GM12878 (cell line): ENCODE results near the gene ZBTB37. TPM values are rescaled to one million over a fixed set of nuclear protein-coding genes. Genes with fewer than 3 reads are reported as not detected.

Source experiments
- ATAC-seq: fragments of 200-7000 bp; cut with Tn5 transposase; 3 replicates; pipeline ENCODE4 v1.9.1; 2020; ENCODE audit warnings: mild to moderate bottlenecking, moderate library complexity
- BruUV-seq: library from RNA; stranded (reverse); fragments of 400-500 nt; replicated peaks from 2 replicates; lab custom pipeline; 2021; lab: Mats Ljungman, UMichigan
- CTCF ChIA-PET: fragments of 300-600 bp; sonication (Branson Sonifier 250); formaldehyde crosslinking; extraction: SDS; loops from one replicate; lab custom pipeline; 2021; ENCODE audit warnings: inconsistent platforms; lab: Yijun Ruan, JAX
- POLR2A ChIA-PET: fragments of 350-600 bp; formaldehyde crosslinking; extraction: SDS; loops from one replicate; lab custom pipeline; 2021; ENCODE audit warnings: inconsistent platforms; lab: Charles Lee
- RAD21 ChIA-PET: fragments of 300-600 bp; sonication (Branson Sonifier 250); formaldehyde crosslinking; loops from one replicate; lab custom pipeline; 2023; ENCODE audit warnings: antibody characterized with exemption; ENCODE audit not compliant: unreplicated experiment; lab: Charles Lee
- SMC1A ChIA-PET: fragments of 300-600 bp; sonication (Branson Sonifier 250); formaldehyde crosslinking; loops from one replicate; lab custom pipeline; 2023; ENCODE audit not compliant: unreplicated experiment, uncharacterized antibody; lab: Charles Lee
- DNase-seq: peaks from one replicate; pipeline ENCODE4 v3.0.0-alpha.2; 2011; ENCODE audit warnings: low read depth, low spot score
- FAIRE-seq: peaks from 3 replicates; lab custom pipeline; 2011; peaks lifted over from hg19 to GRCh38; lab: Jason Lieb, UNC
- H2AFZ ChIP-seq: 2 replicates; pipeline ENCODE4 v1.6.0; 2011; ENCODE audit warnings: low read depth, low read length, control low read depth; ENCODE audit not compliant: control insufficient read depth
- H3K27ac ChIP-seq: 2 replicates; pipeline ENCODE4 v1.5.1; 2011; ENCODE audit warnings: control low read depth; ENCODE audit not compliant: control insufficient read depth, insufficient read depth
- H3K27me3 ChIP-seq, 2 experiments: replicated peaks in 1 of 2; 2 replicates each; pipeline versions ENCODE4 v1.6.0 to v1.6.1; 2011; ENCODE audit warnings: low read length in 1 of 2; ENCODE audit not compliant: control insufficient read depth in 2 of 2, insufficient read depth in 2 of 2
- H3K36me3 ChIP-seq, 2 experiments: 2 replicates each; pipeline ENCODE4 v1.5.1; 2011; ENCODE audit warnings: low read length in 1 of 2; ENCODE audit not compliant: control insufficient read depth in 2 of 2, insufficient read depth in 2 of 2
- H3K4me1 ChIP-seq: 2 replicates; pipeline ENCODE4 v1.6.1; 2011; ENCODE audit warnings: mild to moderate bottlenecking, low read length, moderate library complexity, mixed read lengths; ENCODE audit not compliant: control insufficient read depth, insufficient read depth
- H3K4me2 ChIP-seq: 2 replicates; pipeline ENCODE4 v1.6.0; 2011; ENCODE audit warnings: control low read depth; ENCODE audit not compliant: control insufficient read depth, insufficient read depth
- H3K4me3 ChIP-seq: fragments of 200-600 bp; sonication (generic); 2 replicates; pipeline ENCODE4 v1.5.1; 2016
- H3K79me2 ChIP-seq: 2 replicates; pipeline ENCODE4 v1.6.0; 2011; ENCODE audit warnings: low read length; ENCODE audit not compliant: control insufficient read depth, insufficient read depth
- H3K9ac ChIP-seq: 2 replicates; pipeline ENCODE4 v1.8.0; 2011; ENCODE audit warnings: low read length, control low read depth, mixed read lengths; ENCODE audit not compliant: control insufficient read depth, insufficient read depth
- H3K9me3 ChIP-seq: replicated peaks from 3 replicates; pipeline ENCODE4 v1.5.1; 2011; ENCODE audit warnings: mild to moderate bottlenecking, low read length; ENCODE audit not compliant: control insufficient read depth, insufficient read depth
- H4K20me1 ChIP-seq: 2 replicates; pipeline ENCODE4 v1.6.0; 2011; ENCODE audit not compliant: control insufficient read depth, insufficient read depth
- BACH1 ChIP-seq: fragments of 450-650 bp; IDR thresholded peaks from 2 replicates; pipeline ENCODE4 v1.6.1; 2017; ENCODE audit warnings: mild to moderate bottlenecking, borderline replicate concordance
- CREB1 ChIP-seq: IDR thresholded peaks from 2 replicates; pipeline ENCODE4 v1.6.1; 2012; ENCODE audit warnings: low read depth, mild to moderate bottlenecking, inconsistent platforms
- ESRRA ChIP-seq: IDR thresholded peaks from 2 replicates; pipeline ENCODE4 v1.6.1; 2012; ENCODE audit warnings: mild to moderate bottlenecking, low read length, improper control_type of control experiment
- FOXM1 ChIP-seq: IDR thresholded peaks from 2 replicates; pipeline ENCODE4 v1.6.1; 2012; ENCODE audit warnings: low read depth, mild to moderate bottlenecking, inconsistent platforms, low read length, moderate library complexity
- HDAC6 ChIP-seq: fragments of 200-600 bp; sonication (generic); IDR thresholded peaks from one replicate; pipeline ENCODE4 v1.8.0; 2017; ENCODE audit warnings: antibody characterized with exemption; ENCODE audit not compliant: unreplicated experiment
- IKZF2 ChIP-seq, 2 experiments: fragments of 450-650 bp; IDR thresholded peaks; 2 replicates each; pipeline ENCODE4 v1.6.1; 2017; ENCODE audit warnings: mild to moderate bottlenecking in 2 of 2, moderate library complexity in 2 of 2
- LARP7 ChIP-seq: fragments of 450-650 bp; IDR thresholded peaks from 2 replicates; pipeline ENCODE4 v1.6.1; 2017; ENCODE audit warnings: mild to moderate bottlenecking
- NBN ChIP-seq: fragments of 450-650 bp; IDR thresholded peaks from 2 replicates; pipeline ENCODE4 v1.6.1; 2016
- RCOR1 ChIP-seq: conservative IDR thresholded peaks from 2 replicates; pipeline ENCODE4 v1.6.1; 2012; ENCODE audit warnings: low read depth, low read length, improper control_type of control experiment
- SIX5 ChIP-seq: IDR thresholded peaks from 2 replicates; pipeline ENCODE4 v1.6.1; 2011; ENCODE audit warnings: mild to moderate bottlenecking, low read depth, low read length, moderate library complexity; ENCODE audit not compliant: severe bottlenecking
- STAT1 ChIP-seq: fragments of 450-650 bp; conservative IDR thresholded peaks from 2 replicates; pipeline ENCODE4 v1.6.1; 2014; ENCODE audit warnings: antibody characterized with exemption, mild to moderate bottlenecking
- SUPT20H ChIP-seq: IDR thresholded peaks from 2 replicates; pipeline ENCODE4 v1.6.1; 2011; ENCODE audit warnings: low read depth, mild to moderate bottlenecking, low read length, moderate library complexity, borderline replicate concordance; ENCODE audit not compliant: control insufficient read depth
- TAF1 ChIP-seq: IDR thresholded peaks from 2 replicates; pipeline ENCODE4 v1.6.1; 2011; ENCODE audit warnings: mild to moderate bottlenecking, low read depth, low read length, borderline replicate concordance
- ZBED1 ChIP-seq: IDR thresholded peaks from 2 replicates; pipeline ENCODE4 v1.6.1; 2016; ENCODE audit warnings: borderline replicate concordance
- in situ Hi-C: fragments of 300-500 bp; cut with MboI; formaldehyde crosslinking; loops from 9 replicates; pipeline ENCODE4 v1.14.3; 2018; ENCODE audit warnings: mixed read lengths
- intact Hi-C: fragments of 100-400 bp; cut with micrococcal nuclease; formaldehyde crosslinking; loops from one replicate; pipeline ENCODE4 v1.14.2; 2022; ENCODE audit not compliant: unreplicated experiment
- polyA plus RNA-seq, 11 experiments: library from polyadenylated mRNA; depleted of rRNA in 4 of 11; unstranded in 6 of 11; stranded (reverse) in 5 of 11; fragments of >200 nt; fragmentation: Nextera tagmentation in 4 of 11; fragmentation: Illumina TruSeq in 1 of 11; extraction: Ambion mirVana in 4 of 11; extraction: Trizol in 1 of 11; gene quantifications; 1 replicate in 1 of 11; 2 replicates in 10 of 11; pipeline versions ENCODE4 v1.2.1 to v1.2.3, GENCODE V29; 2011 to 2016; ENCODE audit warnings: inconsistent platforms in 2 of 11, missing spikeins in 2 of 11, low read depth in 1 of 11
- total RNA-seq, 4 experiments: library from RNA; depleted of rRNA in 3 of 4; stranded (reverse); fragments of >200 nt in 3 of 4; fragmentation: Illumina TruSeq in 1 of 4; extraction: Trizol in 1 of 4; gene quantifications; 2 replicates each; pipeline versions ENCODE4 v1.2.1 to v1.2.3, GENCODE V29; 2013 to 2021
- TF ChIP-seq, protein P1 (sequence below): IDR thresholded peaks from 2 replicates; pipeline ENCODE4 v1.6.1; 2011; ENCODE audit warnings: low read depth, mild to moderate bottlenecking, low read length, moderate library complexity, borderline replicate concordance; ENCODE audit errors: extremely low read depth
- TF ChIP-seq, protein P2 (sequence below): IDR thresholded peaks from 2 replicates; pipeline ENCODE4 v1.6.1; 2012; ENCODE audit warnings: mild to moderate bottlenecking, low read depth, low read length
- TF ChIP-seq, protein P3 (sequence below): fragments of 450-650 bp; IDR thresholded peaks from 2 replicates; pipeline ENCODE4 v1.6.1; 2017; ENCODE audit warnings: borderline replicate concordance
- TF ChIP-seq, protein P4 (sequence below): fragments of 450-650 bp; IDR thresholded peaks from 2 replicates; pipeline ENCODE4 v1.6.1; 2016; ENCODE audit warnings: mild to moderate bottlenecking, moderate library complexity, borderline replicate concordance

The ZBTB37 gene
- total and polyA plus RNA-seq, 10 of the 15 experiments (the other 5 are each of a cell fraction or from before 2014, with no cell fraction given) = 0.16 to 5.7 (median 1.9) TPM

DNA sequence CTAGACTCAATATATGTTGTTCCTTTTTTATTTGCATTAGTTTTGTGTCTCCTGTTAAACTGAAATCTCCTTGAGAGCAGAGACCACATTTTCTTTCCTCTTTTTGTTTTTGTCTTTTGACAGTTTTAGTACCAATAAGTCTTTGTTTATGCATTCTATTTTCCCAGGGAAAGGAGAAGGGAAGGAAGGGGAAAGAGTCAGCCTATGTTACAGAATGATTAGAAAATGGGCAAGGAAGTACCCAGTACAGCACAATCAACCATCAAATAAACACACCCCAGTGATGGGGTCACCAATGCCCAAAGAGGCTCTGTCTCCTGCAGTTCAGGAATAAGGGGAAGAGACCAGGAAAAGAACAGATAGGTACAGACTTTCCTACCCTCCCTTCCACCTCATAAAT is 10.1 kb downstream of the ZBTB37 start:
- Histone ChIP-seq H3K4me2 (no peak overlapping the region), H3K36me3 (no peaks in the 10 kb centered on the region; a peak in 1 of 4 replicates), H3K27me3 (no peaks in the 10 kb centered on the region), H3K9me3 (no peaks in the 10 kb centered on the region), H3K9ac (no peak overlapping the region), H3K79me2 (no peaks in the 10 kb centered on the region), H3K4me3 (no peak overlapping the region), H3K27ac (no peak overlapping the region), H4K20me1 (no peaks in the 10 kb centered on the region), H2AFZ (no peak overlapping the region), H3K4me1 (no peaks in the 10 kb centered on the region)
- ChIA-PET CTCF (no interaction called here), RAD21 (no interaction called here), SMC1A (interaction anchor here (0.8 kb wide), 1 partner anchor 308 kb away, joined by 3 read pairs; no protein-coding TSS in a partner anchor), POLR2A (no interaction called here)
- in situ Hi-C loops (no loop called here), intact Hi-C loops (no loop called here)
- ATAC-seq (no peak), FAIRE-seq (no peak), DNase-seq (no peak)
- no peak for TF ChIP-seq ZBED1
- TF ChIP-seq TAF1 = no peak
- TF ChIP-seq, protein P1, sequence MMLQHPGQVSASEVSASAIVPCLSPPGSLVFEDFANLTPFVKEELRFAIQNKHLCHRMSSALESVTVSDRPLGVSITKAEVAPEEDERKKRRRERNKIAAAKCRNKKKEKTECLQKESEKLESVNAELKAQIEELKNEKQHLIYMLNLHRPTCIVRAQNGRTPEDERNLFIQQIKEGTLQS = no peak
- no peak for TF ChIP-seq FOXM1
- TF ChIP-seq NBN = no peak
- TF ChIP-seq, protein P2, sequence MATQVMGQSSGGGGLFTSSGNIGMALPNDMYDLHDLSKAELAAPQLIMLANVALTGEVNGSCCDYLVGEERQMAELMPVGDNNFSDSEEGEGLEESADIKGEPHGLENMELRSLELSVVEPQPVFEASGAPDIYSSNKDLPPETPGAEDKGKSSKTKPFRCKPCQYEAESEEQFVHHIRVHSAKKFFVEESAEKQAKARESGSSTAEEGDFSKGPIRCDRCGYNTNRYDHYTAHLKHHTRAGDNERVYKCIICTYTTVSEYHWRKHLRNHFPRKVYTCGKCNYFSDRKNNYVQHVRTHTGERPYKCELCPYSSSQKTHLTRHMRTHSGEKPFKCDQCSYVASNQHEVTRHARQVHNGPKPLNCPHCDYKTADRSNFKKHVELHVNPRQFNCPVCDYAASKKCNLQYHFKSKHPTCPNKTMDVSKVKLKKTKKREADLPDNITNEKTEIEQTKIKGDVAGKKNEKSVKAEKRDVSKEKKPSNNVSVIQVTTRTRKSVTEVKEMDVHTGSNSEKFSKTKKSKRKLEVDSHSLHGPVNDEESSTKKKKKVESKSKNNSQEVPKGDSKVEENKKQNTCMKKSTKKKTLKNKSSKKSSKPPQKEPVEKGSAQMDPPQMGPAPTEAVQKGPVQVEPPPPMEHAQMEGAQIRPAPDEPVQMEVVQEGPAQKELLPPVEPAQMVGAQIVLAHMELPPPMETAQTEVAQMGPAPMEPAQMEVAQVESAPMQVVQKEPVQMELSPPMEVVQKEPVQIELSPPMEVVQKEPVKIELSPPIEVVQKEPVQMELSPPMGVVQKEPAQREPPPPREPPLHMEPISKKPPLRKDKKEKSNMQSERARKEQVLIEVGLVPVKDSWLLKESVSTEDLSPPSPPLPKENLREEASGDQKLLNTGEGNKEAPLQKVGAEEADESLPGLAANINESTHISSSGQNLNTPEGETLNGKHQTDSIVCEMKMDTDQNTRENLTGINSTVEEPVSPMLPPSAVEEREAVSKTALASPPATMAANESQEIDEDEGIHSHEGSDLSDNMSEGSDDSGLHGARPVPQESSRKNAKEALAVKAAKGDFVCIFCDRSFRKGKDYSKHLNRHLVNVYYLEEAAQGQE = no peak
- TF ChIP-seq BACH1 = no peak
- TF ChIP-seq SUPT20H = no peak
- TF ChIP-seq, protein P3, sequence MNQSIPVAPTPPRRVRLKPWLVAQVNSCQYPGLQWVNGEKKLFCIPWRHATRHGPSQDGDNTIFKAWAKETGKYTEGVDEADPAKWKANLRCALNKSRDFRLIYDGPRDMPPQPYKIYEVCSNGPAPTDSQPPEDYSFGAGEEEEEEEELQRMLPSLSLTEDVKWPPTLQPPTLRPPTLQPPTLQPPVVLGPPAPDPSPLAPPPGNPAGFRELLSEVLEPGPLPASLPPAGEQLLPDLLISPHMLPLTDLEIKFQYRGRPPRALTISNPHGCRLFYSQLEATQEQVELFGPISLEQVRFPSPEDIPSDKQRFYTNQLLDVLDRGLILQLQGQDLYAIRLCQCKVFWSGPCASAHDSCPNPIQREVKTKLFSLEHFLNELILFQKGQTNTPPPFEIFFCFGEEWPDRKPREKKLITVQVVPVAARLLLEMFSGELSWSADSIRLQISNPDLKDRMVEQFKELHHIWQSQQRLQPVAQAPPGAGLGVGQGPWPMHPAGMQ = no peak
- TF ChIP-seq RCOR1 = no peak
- TF ChIP-seq, protein P4, sequence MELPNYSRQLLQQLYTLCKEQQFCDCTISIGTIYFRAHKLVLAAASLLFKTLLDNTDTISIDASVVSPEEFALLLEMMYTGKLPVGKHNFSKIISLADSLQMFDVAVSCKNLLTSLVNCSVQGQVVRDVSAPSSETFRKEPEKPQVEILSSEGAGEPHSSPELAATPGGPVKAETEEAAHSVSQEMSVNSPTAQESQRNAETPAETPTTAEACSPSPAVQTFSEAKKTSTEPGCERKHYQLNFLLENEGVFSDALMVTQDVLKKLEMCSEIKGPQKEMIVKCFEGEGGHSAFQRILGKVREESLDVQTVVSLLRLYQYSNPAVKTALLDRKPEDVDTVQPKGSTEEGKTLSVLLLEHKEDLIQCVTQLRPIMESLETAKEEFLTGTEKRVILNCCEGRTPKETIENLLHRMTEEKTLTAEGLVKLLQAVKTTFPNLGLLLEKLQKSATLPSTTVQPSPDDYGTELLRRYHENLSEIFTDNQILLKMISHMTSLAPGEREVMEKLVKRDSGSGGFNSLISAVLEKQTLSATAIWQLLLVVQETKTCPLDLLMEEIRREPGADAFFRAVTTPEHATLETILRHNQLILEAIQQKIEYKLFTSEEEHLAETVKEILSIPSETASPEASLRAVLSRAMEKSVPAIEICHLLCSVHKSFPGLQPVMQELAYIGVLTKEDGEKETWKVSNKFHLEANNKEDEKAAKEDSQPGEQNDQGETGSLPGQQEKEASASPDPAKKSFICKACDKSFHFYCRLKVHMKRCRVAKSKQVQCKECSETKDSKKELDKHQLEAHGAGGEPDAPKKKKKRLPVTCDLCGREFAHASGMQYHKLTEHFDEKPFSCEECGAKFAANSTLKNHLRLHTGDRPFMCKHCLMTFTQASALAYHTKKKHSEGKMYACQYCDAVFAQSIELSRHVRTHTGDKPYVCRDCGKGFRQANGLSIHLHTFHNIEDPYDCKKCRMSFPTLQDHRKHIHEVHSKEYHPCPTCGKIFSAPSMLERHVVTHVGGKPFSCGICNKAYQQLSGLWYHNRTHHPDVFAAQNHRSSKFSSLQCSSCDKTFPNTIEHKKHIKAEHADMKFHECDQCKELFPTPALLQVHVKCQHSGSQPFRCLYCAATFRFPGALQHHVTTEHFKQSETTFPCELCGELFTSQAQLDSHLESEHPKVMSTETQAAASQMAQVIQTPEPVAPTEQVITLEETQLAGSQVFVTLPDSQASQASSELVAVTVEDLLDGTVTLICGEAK = no peak
- TF ChIP-seq LARP7 = no peak
- no peak for TF ChIP-seq STAT1
- no peak for TF ChIP-seq SIX5
- TF ChIP-seq IKZF2 (IDR thresholded peaks at IDR 0.05) = no peak
- no peak for TF ChIP-seq ESRRA
- no peak for TF ChIP-seq CREB1
- TF ChIP-seq HDAC6 = no peak
- no TSS peak for BruUV-seq
